CD4-positive, alpha-beta T cell (primary cell): ENCODE measurements around the gene CCL23. TPM values are rescaled to one million over a fixed set of nuclear protein-coding genes. Genes with fewer than 3 reads are reported as not detected.

ENCODE experiments used
- ATAC-seq: fragments of 200-7000 bp; cut with Tn5 transposase; one replicate; pipeline ENCODE4 v1.10.0; 2022; ENCODE audit warnings: mild to moderate bottlenecking; ENCODE audit not compliant: poor library complexity
- CTCF ChIA-PET: fragments of 350-600 bp; sonication (Branson Sonifier 250); formaldehyde crosslinking; loops from one replicate; lab custom pipeline; 2021; ENCODE audit warnings: antibody characterized with exemption, inconsistent platforms; lab: Charles Lee
- POLR2A ChIA-PET: fragments of 350-600 bp; sonication (Branson Sonifier 250); formaldehyde crosslinking; loops from one replicate; lab custom pipeline; 2021; ENCODE audit warnings: antibody characterized with exemption, inconsistent platforms; lab: Charles Lee
- DNase-seq, 14 experiments: peaks; one replicate each; pipeline ENCODE4 v3.0.0-alpha.2; 2013 to 2020; ENCODE audit warnings: mixed read lengths in 2 of 14
- H3K27ac ChIP-seq, 2 donors: one replicate each; pipeline versions ENCODE4 v1.5.1 to v1.7.0; 2013; ENCODE audit warnings: low read length in 2 of 2, low read depth in 1 of 2, mild to moderate bottlenecking in 1 of 2
- H3K27me3 ChIP-seq, 2 experiments: 1 replicate in 1 of 2; 2 replicates in 1 of 2; pipeline versions ENCODE4 v1.6.1 to v1.7.0; 2013; ENCODE audit warnings: low read length in 2 of 2, control low read depth in 1 of 2, mild to moderate bottlenecking in 1 of 2, moderate library complexity in 1 of 2; ENCODE audit not compliant: insufficient read depth in 2 of 2, control insufficient read depth in 1 of 2
- H3K36me3 ChIP-seq: one replicate; pipeline ENCODE4 v1.6.1; 2013; ENCODE audit warnings: low read length, control low read depth; ENCODE audit not compliant: insufficient read depth
- H3K4me1 ChIP-seq: one replicate; pipeline ENCODE4 v1.6.1; 2013; ENCODE audit warnings: low read length, control low read depth; ENCODE audit not compliant: insufficient read depth
- H3K4me3 ChIP-seq: one replicate; pipeline ENCODE4 v1.5.1; 2013; ENCODE audit warnings: mild to moderate bottlenecking, low read length, moderate library complexity
- H3K9me3 ChIP-seq, 2 experiments: 1 replicate in 1 of 2; 2 replicates in 1 of 2; pipeline versions ENCODE4 v1.6.1 to v1.7.0; 2013; ENCODE audit warnings: low read length in 2 of 2, mild to moderate bottlenecking in 2 of 2, control low read depth in 1 of 2, moderate library complexity in 1 of 2; ENCODE audit not compliant: control insufficient read depth in 1 of 2, insufficient read depth in 1 of 2
- H3K27ac Mint-ChIP-seq: one replicate; pipeline ENCODE4 v1.8.0; 2020; ENCODE audit warnings: mixed read lengths
- H3K27me3 Mint-ChIP-seq: one replicate; pipeline ENCODE4 v1.8.0; 2021; ENCODE audit warnings: mixed read lengths
- H3K36me3 Mint-ChIP-seq: one replicate; pipeline ENCODE4 v1.8.0; 2021; ENCODE audit warnings: low read depth, mixed read lengths
- H3K4me1 Mint-ChIP-seq: one replicate; pipeline ENCODE4 v1.8.0; 2021; ENCODE audit warnings: low read depth, mixed read lengths
- H3K4me3 Mint-ChIP-seq: one replicate; pipeline ENCODE4 v1.8.0; 2020; ENCODE audit warnings: mild to moderate bottlenecking, mixed read lengths
- H3K9me3 Mint-ChIP-seq: one replicate; pipeline ENCODE4 v1.8.0; 2020; ENCODE audit warnings: mixed read lengths
- CTCF ChIP-seq: fragments of 200-600 bp; IDR thresholded peaks from one replicate; pipeline ENCODE4 v1.8.0; 2022; ENCODE audit warnings: antibody characterized with exemption, mild to moderate bottlenecking
- intact Hi-C, 2 experiments: fragments of 100-400 bp; cut with DNase I in 1 of 2; cut with micrococcal nuclease in 1 of 2; formaldehyde crosslinking; loops; one replicate each; pipeline versions ENCODE4 v1.15.1 to v1.9.0; 2023 to 2025; cut with DNase I, micrococcal nuclease
- total RNA-seq, 174 experiments: library from RNA in 2 of 174; stranded (reverse) in 2 of 174; gene quantifications; one replicate each; pipeline ENCODE4 v1.2.3 and lab custom pipeline; 2021 to 2026

CCL23 gene
- total RNA-seq, 2 experiments from 2014 or later = not detected

- Mint-ChIP-seq H3K4me3 (no peak overlapping the region), H3K27me3 (peaks cover 16% of the 10 kb centered on the region), H3K4me1 (no peaks in the 10 kb centered on the region), H3K9me3 (no peaks in the 10 kb centered on the region), H3K27ac (no peak overlapping the region), H3K36me3 (no peaks in the 10 kb centered on the region)
- no peak for TF ChIP-seq CTCF
- Histone ChIP-seq H3K27ac (no peak overlapping the region), H3K4me3 (no peak overlapping the region), H3K9me3 (no peaks in the 10 kb centered on the region), H3K36me3 (no peaks in the 10 kb centered on the region), H3K4me1 (peaks cover 3% of the 10 kb centered on the region), H3K27me3 (no peaks in the 10 kb centered on the region)
- CTCF ChIA-PET = no interaction called here
- DNase-seq (no peak), ATAC-seq (no peak)
- intact Hi-C loops = no loop called here
- POLR2A ChIA-PET = no interaction called here
These were observed 44.2 kb downstream of the CCL23 start for GRCh38 chr17:35973333-35974260.

GRCh38 chr17:35972945-35973332 is 44.8 kb downstream of the CCL23 start:
- DNase-seq (no peak), ATAC-seq (no peak)
- Mint-ChIP-seq H3K36me3 (no peaks in the 10 kb centered on the region), H3K27me3 (peaks cover 9% of the 10 kb centered on the region), H3K4me1 (no peaks in the 10 kb centered on the region), H3K9me3 (no peaks in the 10 kb centered on the region), H3K4me3 (no peak overlapping the region), H3K27ac (no peak overlapping the region)
- CTCF ChIA-PET = no interaction called here
- intact Hi-C loops = no loop called here
- Histone ChIP-seq H3K27me3 (no peaks in the 10 kb centered on the region), H3K9me3 (no peaks in the 10 kb centered on the region), H3K36me3 (no peaks in the 10 kb centered on the region), H3K4me1 (peaks cover 3% of the 10 kb centered on the region), H3K27ac (no peak overlapping the region), H3K4me3 (no peak overlapping the region)
- POLR2A ChIA-PET = no interaction called here
- TF ChIP-seq CTCF = no peak

GRCh38 chr17:35972535-35972934 is 45.2 kb downstream of the CCL23 start:
- no peak overlapping the region for H3K4me3 Mint-ChIP-seq
- intact Hi-C loops = no loop called here
- ChIA-PET POLR2A (no interaction called here), CTCF (no interaction called here)
- no peak overlapping the region for H3K27ac ChIP-seq
- H3K36me3 Mint-ChIP-seq = no peaks in the 10 kb centered on the region
- no peak overlapping the region for H3K27ac Mint-ChIP-seq
- H3K4me1 ChIP-seq = peaks cover 3% of the 10 kb centered on the region
- H3K9me3 Mint-ChIP-seq = no peaks in the 10 kb centered on the region
- no peaks in the 10 kb centered on the region for H3K36me3 ChIP-seq
- H3K4me1 Mint-ChIP-seq = no peaks in the 10 kb centered on the region
- no peaks in the 10 kb centered on the region for H3K9me3 ChIP-seq
- no peaks in the 10 kb centered on the region for H3K27me3 ChIP-seq
- H3K27me3 Mint-ChIP-seq = peaks cover 6% of the 10 kb centered on the region
- no peak for TF ChIP-seq CTCF
- no peak for DNase-seq
- H3K4me3 ChIP-seq = no peak overlapping the region
- ATAC-seq = no peak
